ENCODE data around the gene EGFR.

GRCh38 chr7:55129541-55130394 lies 111.0 kb downstream of the EGFR start:
- TF ChIP-seq EZH2phosphoT487 (IDR thresholded peaks at IDR 0.05; ENCODE audit: low read depth), result no peak
- TF ChIP-seq, protein P1, sequence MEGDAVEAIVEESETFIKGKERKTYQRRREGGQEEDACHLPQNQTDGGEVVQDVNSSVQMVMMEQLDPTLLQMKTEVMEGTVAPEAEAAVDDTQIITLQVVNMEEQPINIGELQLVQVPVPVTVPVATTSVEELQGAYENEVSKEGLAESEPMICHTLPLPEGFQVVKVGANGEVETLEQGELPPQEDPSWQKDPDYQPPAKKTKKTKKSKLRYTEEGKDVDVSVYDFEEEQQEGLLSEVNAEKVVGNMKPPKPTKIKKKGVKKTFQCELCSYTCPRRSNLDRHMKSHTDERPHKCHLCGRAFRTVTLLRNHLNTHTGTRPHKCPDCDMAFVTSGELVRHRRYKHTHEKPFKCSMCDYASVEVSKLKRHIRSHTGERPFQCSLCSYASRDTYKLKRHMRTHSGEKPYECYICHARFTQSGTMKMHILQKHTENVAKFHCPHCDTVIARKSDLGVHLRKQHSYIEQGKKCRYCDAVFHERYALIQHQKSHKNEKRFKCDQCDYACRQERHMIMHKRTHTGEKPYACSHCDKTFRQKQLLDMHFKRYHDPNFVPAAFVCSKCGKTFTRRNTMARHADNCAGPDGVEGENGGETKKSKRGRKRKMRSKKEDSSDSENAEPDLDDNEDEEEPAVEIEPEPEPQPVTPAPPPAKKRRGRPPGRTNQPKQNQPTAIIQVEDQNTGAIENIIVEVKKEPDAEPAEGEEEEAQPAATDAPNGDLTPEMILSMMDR (IDR thresholded peaks at IDR 0.05; ENCODE audit: low read depth, low read length), result no peak
